ENCODE measurements around the gene TMC7. TPM values are rescaled to one million over a fixed set of nuclear protein-coding genes. Genes with fewer than 3 reads are reported as not detected.
A peak's percentile ranks its signal among the peaks of the same experiment; 100 is the strongest.

TMC7 gene
- total and polyA plus RNA-seq, 2 of the 13 experiments (the other 11 are each of a cell fraction or from before 2014, with no cell fraction given) = 1.2 to 5.1 TPM

DNA sequence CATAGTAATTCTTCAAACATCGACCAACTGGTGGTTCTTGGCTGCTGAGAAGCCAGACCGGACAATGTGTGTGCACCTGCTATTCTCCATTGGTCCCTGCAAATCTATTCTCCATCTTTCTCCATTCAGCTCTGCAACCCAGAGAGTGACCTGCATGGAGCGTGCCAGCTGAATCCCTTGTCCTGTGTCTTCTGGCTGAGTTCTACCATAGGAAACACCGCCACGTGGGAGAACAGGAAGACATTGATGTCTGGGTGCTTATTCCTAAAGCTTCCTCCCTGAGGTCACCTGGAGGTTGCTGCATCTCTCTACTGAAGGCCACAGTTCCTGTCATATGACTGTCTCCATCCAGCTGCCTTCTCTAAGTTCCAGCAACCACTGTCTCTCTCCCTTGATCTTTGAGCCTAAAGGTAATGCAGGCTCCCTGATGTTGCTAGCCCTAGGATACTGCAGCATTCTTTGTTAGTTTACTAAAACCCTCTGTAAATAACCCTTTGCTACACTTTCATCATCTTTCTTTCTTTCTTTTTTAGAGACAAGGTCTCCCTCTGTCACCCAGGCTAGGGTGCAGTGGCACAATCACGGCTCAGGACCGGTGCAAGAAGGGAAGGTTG lies 46.9 kb upstream of the TMC7 start (continued):
- TF ChIP-seq SP1 (IDR thresholded peaks at IDR 0.05) = no peak
- 0 out of 2 replicates have a peak, but pooled peaks have one; percentile 27 for TF ChIP-seq SP1 (CRISPR knock-in tag; IDR thresholded peaks at IDR 0.05)
- no peak for TF ChIP-seq ZNF7 (CRISPR knock-in tag; IDR thresholded peaks at IDR 0.05)
- no peak for TF ChIP-seq SIN3B (IDR thresholded peaks at IDR 0.05; ENCODE audit: low read length)
- TF ChIP-seq HNF1A (IDR thresholded peaks at IDR 0.05; ENCODE audit: low read depth) = 0 out of 2 replicates have a peak, but pooled peaks have one; percentile 15
- no peak for TF ChIP-seq HNF1A (CRISPR knock-in tag; IDR thresholded peaks at IDR 0.05; ENCODE audit: borderline replicate concordance)
- TF ChIP-seq ZBTB20 (CRISPR knock-in tag; IDR thresholded peaks at IDR 0.05; ENCODE audit: borderline replicate concordance, low read depth) = peak; percentile 62; the same call in 1 of the 2 replicates
- TF ChIP-seq ZNF770 (CRISPR knock-in tag; IDR thresholded peaks at IDR 0.05) = peak; percentile 54; the same call in 1 of the 2 replicates
- no peak for TF ChIP-seq ZNF737 (CRISPR knock-in tag; IDR thresholded peaks at IDR 0.05; ENCODE audit: borderline replicate concordance)
- TF ChIP-seq, protein P1, sequence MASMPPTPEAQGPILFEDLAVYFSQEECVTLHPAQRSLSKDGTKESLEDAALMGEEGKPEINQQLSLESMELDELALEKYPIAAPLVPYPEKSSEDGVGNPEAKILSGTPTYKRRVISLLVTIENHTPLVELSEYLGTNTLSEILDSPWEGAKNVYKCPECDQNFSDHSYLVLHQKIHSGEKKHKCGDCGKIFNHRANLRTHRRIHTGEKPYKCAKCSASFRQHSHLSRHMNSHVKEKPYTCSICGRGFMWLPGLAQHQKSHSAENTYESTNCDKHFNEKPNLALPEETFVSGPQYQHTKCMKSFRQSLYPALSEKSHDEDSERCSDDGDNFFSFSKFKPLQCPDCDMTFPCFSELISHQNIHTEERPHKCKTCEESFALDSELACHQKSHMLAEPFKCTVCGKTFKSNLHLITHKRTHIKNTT (CRISPR knock-in tag; IDR thresholded peaks at IDR 0.05) = no peak
- TF ChIP-seq ZNF138 (CRISPR knock-in tag; IDR thresholded peaks at IDR 0.05; ENCODE audit: low read depth) = no peak
- no peak for TF ChIP-seq ZNF337 (CRISPR knock-in tag; IDR thresholded peaks at IDR 0.05; ENCODE audit: borderline replicate concordance, low read depth)
- no peak for TF ChIP-seq ZNF101 (CRISPR knock-in tag; IDR thresholded peaks at IDR 0.05; ENCODE audit: borderline replicate concordance, low read depth)
- no peak for TF ChIP-seq ZBTB1 (CRISPR knock-in tag; IDR thresholded peaks at IDR 0.05; ENCODE audit: borderline replicate concordance)
- TF ChIP-seq SCMH1 (CRISPR knock-in tag; IDR thresholded peaks at IDR 0.05; ENCODE audit: borderline replicate concordance) = no peak
- TF ChIP-seq FUBP1 (CRISPR knock-in tag; IDR thresholded peaks at IDR 0.05; ENCODE audit: borderline replicate concordance) = 0 out of 2 replicates have a peak, but pooled peaks have one; percentile 75
- TF ChIP-seq MXI1 (IDR thresholded peaks at IDR 0.05; ENCODE audit: borderline replicate concordance, low read depth, low read length) = peak; percentile 83; the same call in 1 of the 3 replicates
- TF ChIP-seq ARID3A (IDR thresholded peaks at IDR 0.05; ENCODE audit: low read depth, low read length) = 0 out of 2 replicates have a peak, but pooled peaks have one; percentile 44
